ENCODE measurements around the gene STK32A.

The STK32A gene

GRCh38 chr5:147396070-147396823 is 161.4 kb downstream of the STK32A start:
- DNase-seq = no peak

- DNase-seq = no peak
Measured at GRCh38 chr5:147397616-147398015, 162.8 kb downstream of the STK32A start.

- no peak for DNase-seq
Measured at GRCh38 chr5:147398860-147399259, 164.0 kb downstream of the STK32A start.

- DNase-seq = no peak
Measured at GRCh38 chr5:147400126-147400809, 165.4 kb downstream of the STK32A start.

GRCh38 chr5:147400881-147401280 is 166.1 kb downstream of the STK32A start:
- DNase-seq = no peak

GRCh38 chr5:147403651-147404640 is 169.1 kb downstream of the STK32A start:
- peak; percentile 3 for DNase-seq

GRCh38 chr5:147404706-147405105 is 169.9 kb downstream of the STK32A start:
- no peak for DNase-seq

- no peak for DNase-seq
Measured at GRCh38 chr5:147406636-147407035, 171.8 kb downstream of the STK32A start.

GRCh38 chr5:147407094-147407681 is 172.4 kb downstream of the STK32A start:
- DNase-seq = no peak

- no peak for DNase-seq
Measured at GRCh38 chr5:147408980-147409379, 174.2 kb downstream of the STK32A start.

GRCh38 chr5:147410496-147411358 is 175.9 kb downstream of the STK32A start:
- no peak for DNase-seq

- DNase-seq = no peak
Measured at GRCh38 chr5:147411359-147412319, 176.8 kb downstream of the STK32A start.

GRCh38 chr5:147412561-147412960 is 177.7 kb downstream of the STK32A start:
- no peak for DNase-seq

- no peak for DNase-seq
Measured at GRCh38 chr5:147413266-147413665, 178.4 kb downstream of the STK32A start.

GRCh38 chr5:147415651-147416050 is 180.8 kb downstream of the STK32A start:
- DNase-seq = no peak

GRCh38 chr5:147417135-147417813 is 182.4 kb downstream of the STK32A start:
- DNase-seq = no peak

GRCh38 chr5:147418613-147419012 is 183.8 kb downstream of the STK32A start:
- no peak for DNase-seq

GRCh38 chr5:147426640-147427327 is 192.0 kb downstream of the STK32A start:
- no peak for DNase-seq
